Fibroblast of villous mesenchyme (primary cell): ENCODE measurements around the gene EPC2. TPM values are rescaled to one million over a fixed set of nuclear protein-coding genes. Genes with fewer than 3 reads are reported as not detected.

ENCODE experiments used
- DNase-seq: peaks from one replicate; pipeline ENCODE4 v3.0.0-alpha.2; 2010; ENCODE audit warnings: low read depth
- H3K4me3 ChIP-seq: 2 replicates; pipeline ENCODE4 v1.5.1; 2011; ENCODE audit warnings: low read depth, mild to moderate bottlenecking, low read length
- total RNA-seq: library from RNA; depleted of rRNA; stranded (reverse); fragments of >200 nt; gene quantifications from 2 replicates; pipeline ENCODE4 v1.2.3, GENCODE V29; 2012
- TF ChIP-seq, protein P1 (sequence below): IDR thresholded peaks from 2 replicates; pipeline ENCODE4 v1.5.1; 2012; ENCODE audit warnings: low read depth, mild to moderate bottlenecking, low read length; ENCODE audit not compliant: insufficient read depth

EPC2 gene
- total RNA-seq, 1 donor, result 23.3 TPM

DNA sequence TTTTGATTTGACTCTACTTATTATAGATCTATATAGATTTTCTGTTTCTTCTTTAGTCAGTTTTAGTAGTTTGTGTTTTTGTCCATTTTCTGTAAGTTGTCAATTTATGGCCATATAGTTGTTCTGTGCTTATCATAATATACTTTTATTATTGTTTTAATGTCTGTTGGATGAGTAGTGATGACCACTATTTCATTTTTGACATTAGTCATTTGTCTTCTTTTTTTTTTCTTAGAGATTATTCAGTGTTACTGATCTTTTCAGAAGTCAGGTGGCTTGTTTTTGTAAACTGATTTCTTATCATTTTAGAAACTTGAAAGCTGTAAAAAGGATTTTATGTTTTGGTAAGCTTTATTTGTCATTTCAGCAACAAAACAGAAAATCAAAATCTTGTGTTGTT, 57.3 kb downstream of the EPC2 start:
- TF ChIP-seq, protein P1, sequence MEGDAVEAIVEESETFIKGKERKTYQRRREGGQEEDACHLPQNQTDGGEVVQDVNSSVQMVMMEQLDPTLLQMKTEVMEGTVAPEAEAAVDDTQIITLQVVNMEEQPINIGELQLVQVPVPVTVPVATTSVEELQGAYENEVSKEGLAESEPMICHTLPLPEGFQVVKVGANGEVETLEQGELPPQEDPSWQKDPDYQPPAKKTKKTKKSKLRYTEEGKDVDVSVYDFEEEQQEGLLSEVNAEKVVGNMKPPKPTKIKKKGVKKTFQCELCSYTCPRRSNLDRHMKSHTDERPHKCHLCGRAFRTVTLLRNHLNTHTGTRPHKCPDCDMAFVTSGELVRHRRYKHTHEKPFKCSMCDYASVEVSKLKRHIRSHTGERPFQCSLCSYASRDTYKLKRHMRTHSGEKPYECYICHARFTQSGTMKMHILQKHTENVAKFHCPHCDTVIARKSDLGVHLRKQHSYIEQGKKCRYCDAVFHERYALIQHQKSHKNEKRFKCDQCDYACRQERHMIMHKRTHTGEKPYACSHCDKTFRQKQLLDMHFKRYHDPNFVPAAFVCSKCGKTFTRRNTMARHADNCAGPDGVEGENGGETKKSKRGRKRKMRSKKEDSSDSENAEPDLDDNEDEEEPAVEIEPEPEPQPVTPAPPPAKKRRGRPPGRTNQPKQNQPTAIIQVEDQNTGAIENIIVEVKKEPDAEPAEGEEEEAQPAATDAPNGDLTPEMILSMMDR, result no peak
- no peak for DNase-seq
- no peak overlapping the region for H3K4me3 ChIP-seq

DNA sequence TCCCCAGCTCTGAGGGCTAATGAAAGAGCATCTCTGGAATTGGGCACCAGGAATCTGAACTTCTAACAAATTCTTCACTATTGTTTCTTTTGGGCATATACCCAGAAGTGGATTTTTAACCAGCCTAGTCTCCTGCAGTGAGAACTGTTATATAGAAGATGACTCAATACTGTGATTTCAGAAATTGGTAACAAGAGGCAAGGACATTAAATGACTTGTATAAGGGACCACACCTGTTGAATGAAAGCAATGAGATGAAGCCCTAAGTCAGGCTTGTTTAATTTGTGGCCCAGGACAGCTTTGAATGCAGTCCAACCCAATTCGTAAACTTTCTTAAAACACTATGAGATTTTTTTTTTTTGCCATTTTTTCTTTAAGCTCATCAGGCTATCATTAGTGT, 57.9 kb downstream of the EPC2 start:
- DNase-seq, result no peak
- TF ChIP-seq, protein P1, result no peak
- no peak overlapping the region for H3K4me3 ChIP-seq

DNA sequence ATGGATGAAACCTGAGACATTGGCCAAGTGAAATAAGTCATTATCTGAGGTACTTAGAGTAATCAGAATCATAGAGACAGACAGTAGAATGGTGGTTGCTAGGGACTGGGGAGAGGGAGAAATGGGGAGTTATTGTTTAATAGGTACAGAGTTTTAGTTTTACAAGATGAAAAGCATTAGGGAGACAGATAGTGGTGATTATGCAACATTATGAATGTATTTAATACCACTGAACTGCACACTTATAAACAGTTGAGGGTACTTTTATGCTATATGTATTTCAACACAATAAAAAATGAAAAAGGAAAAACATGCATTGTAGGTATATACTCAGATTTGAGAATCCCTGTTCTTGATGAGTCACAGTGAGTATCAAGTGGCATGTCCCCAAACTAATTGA, 59.7 kb downstream of the EPC2 start:
- DNase-seq, result peak; percentile 13
- no peak overlapping the region for H3K4me3 ChIP-seq
- TF ChIP-seq, protein P1, result no peak

DNA sequence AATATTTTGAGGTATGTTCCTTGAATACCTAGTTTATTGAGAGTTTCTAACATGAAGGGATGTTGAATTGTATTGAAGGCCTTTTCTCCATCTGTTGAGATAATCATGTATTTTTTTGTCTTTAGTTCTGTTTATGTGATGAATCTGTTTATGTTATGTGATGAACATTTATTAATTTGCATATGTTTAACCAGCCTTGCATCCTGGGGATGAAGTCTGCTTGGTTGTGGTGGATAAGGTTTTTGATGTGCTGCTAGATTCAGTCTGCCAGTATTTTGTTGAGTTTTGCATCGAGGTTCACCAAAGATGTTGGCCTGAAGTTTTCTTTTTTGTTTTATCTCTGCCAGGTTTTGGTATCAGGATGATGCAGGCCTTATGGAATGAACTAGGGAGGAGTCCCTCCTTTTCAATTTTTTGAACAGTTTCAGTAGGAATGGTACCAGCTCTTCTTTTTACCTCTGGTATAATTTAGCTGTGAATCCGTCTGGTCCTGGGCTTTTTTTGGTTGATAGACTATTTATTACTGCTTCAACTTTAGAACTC, 71.9 kb downstream of the EPC2 start:
- no peak for DNase-seq
- no peak overlapping the region for H3K4me3 ChIP-seq
- TF ChIP-seq, protein P1, result no peak

DNA sequence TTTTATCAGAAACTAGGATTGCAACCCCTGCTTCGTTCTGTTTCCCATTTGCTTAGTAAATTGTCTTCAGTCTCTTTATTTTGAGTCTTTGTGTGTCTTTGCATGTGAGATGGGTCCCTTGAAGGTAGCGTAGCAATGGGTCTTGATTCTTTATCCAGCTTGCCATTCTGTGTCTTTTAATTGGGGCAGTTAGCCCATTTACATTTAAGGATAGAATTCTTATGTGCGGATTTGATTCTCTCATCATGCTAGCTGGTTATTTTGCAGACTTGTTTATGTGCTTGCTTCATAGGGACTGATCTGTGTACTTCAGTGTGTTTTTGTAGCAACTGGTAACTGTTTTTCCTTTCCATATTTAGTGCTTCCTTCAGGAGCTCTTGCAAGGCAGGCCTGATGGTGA, 73.5 kb downstream of the EPC2 start:
- no peak overlapping the region for H3K4me3 ChIP-seq
- TF ChIP-seq, protein P1, result no peak
- no peak for DNase-seq

DNA sequence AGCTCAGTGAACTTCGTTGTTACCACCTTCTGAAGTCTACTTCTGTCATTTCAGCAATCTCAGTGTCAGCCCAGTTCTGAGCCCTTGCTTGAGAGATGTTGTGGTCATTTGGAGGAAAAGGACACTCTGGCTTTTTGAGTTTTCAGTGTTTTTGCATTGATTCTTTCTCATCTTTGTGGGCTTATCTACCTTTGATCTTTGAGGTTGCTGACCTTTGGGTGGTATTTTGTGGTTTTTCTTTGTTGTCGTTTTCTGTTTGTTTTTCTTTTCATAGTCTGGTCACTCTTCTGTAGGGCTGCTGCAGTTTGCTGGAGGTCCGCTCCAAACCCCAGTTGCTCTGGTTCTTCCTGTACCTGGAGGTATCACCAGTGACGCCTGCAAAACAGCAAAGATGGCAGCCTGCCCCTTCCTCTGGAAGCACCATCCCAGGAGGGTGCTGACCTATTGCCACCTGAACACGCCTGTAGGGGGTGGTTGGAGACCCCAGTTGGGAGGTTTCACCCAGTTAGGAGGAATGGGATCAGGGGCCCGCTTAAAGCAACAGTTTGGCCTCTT, 74.7 kb downstream of the EPC2 start:
- DNase-seq, result no peak
- no peak overlapping the region for H3K4me3 ChIP-seq
- TF ChIP-seq, protein P1, result no peak

DNA sequence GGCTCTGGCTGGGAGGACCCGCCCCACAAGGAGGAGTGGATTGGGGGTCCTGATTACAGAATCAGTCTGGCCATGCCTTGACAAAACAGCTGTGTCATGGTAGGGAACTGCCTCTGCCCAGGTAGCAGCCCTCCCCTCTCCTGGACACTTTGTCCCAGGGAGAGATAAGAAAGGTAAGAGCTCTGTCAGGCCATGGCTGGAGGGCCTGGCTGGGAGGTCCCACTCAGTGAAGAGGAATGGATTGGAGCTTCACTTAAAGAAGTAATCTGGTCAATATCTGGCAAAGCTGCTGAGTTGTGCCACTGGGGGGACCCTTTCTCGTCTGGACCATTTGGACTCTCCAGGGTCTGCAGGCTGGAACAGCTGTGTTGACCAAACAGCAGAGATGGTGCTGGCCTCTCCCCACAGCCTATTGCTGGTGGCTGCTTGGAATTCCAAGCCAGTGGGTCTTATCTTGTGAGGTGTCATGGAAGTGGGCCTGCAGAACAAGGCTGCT, 75.4 kb downstream of the EPC2 start:
- no peak for DNase-seq
- H3K4me3 ChIP-seq, result no peak overlapping the region

More for the DNA sequence above, 75.4 kb downstream of the EPC2 start:
- TF ChIP-seq, protein P1, result no peak
